ENCODE measurements around the gene PTRHD1.

- TF ChIP-seq FOXM1 (IDR thresholded peaks at IDR 0.05; ENCODE audit: borderline replicate concordance) (no peak), BHLHE40 (IDR thresholded peaks at IDR 0.05; ENCODE audit: borderline replicate concordance) (no peak), FOXK2 (IDR thresholded peaks at IDR 0.05) (no peak), ELF4 (IDR thresholded peaks at IDR 0.05) (no peak), ZNF384 (IDR thresholded peaks at IDR 0.05) (no peak), SUZ12 (IDR thresholded peaks at IDR 0.05) (no peak)
These were observed 22.1 kb downstream of the PTRHD1 start for GRCh38 chr2:24771061-24771460.
